ENCODE measurements around the gene CIC.

- no peak for TF ChIP-seq CTCF (IDR thresholded peaks at IDR 0.05; ENCODE audit: insufficient read depth, low read length, poor library complexity, severe bottlenecking)
- TF ChIP-seq EZH2phosphoT487 (conservative IDR thresholded peaks at IDR 0.05; ENCODE audit: low read length), result no peak
Observed at GRCh38 chr19:42293948-42294347, 24.9 kb downstream of the CIC start.
